Astrocyte of the cerebellum (primary cell): Measurements from ENCODE around the gene GMDS.

Experiments used
- DNase-seq: peaks from one replicate; pipeline ENCODE4 v3.0.0-alpha.2; 2011; ENCODE audit warnings: low read depth
- H3K4me3 ChIP-seq: 2 replicates; pipeline ENCODE4 v1.5.1; 2011; ENCODE audit warnings: mild to moderate bottlenecking, low read depth, low read length, moderate library complexity
- CTCF ChIP-seq: IDR thresholded peaks from 2 replicates; pipeline ENCODE4 v1.5.1; 2012; ENCODE audit warnings: low read length, low read depth, moderate library complexity, mild to moderate bottlenecking; ENCODE audit errors: missing control alignments
- in situ Hi-C: cut with HindIII; loops from 2 replicates; pipeline ENCODE4 v1.10.0; 2017; ENCODE audit warnings: low sequenced_read_pairs

GMDS gene

GRCh38 chr6:1930356-1930755 lies 315.0 kb downstream of the GMDS start:
- in situ Hi-C loops = no loop called here
- peak; percentile 28 for DNase-seq

GRCh38 chr6:1929931-1930330 lies 315.5 kb downstream of the GMDS start:
- DNase-seq = no peak
- in situ Hi-C loops = no loop called here
- H3K4me3 ChIP-seq = no peak overlapping the region
- no peak for TF ChIP-seq CTCF

More at GRCh38 chr6:1930356-1930755, 315.0 kb downstream of the GMDS start:
- no peak overlapping the region for H3K4me3 ChIP-seq
- no peak for TF ChIP-seq CTCF

- TF ChIP-seq CTCF = no peak
- no peak for DNase-seq
- no peak overlapping the region for H3K4me3 ChIP-seq
- in situ Hi-C loops = no loop called here
Observed at GRCh38 chr6:1925743-1926430, 319.5 kb downstream of the GMDS start.

- DNase-seq = no peak
- in situ Hi-C loops = no loop called here
- TF ChIP-seq CTCF = no peak
Observed at GRCh38 chr6:1923449-1923848, 322.0 kb downstream of the GMDS start.

GRCh38 chr6:1917626-1918371 lies 327.6 kb downstream of the GMDS start:
- in situ Hi-C loops = no loop called here
- H3K4me3 ChIP-seq = no peak overlapping the region
- TF ChIP-seq CTCF = no peak
- DNase-seq = peak; percentile 33

More at GRCh38 chr6:1923449-1923848, 322.0 kb downstream of the GMDS start:
- no peak overlapping the region for H3K4me3 ChIP-seq

GRCh38 chr6:1916334-1917070 lies 328.9 kb downstream of the GMDS start:
- peak; percentile 2 for DNase-seq
- H3K4me3 ChIP-seq = no peak overlapping the region
- TF ChIP-seq CTCF = no peak
- in situ Hi-C loops = no loop called here
